CD4-positive, alpha-beta T cell treated with Interferon gamma for 1 hour (primary cell): Measurements from ENCODE around the gene ATP2A2.
"Not testable (repeated sequence)": the region's sequence is repeated elsewhere in the genome, so short reads cannot be mapped to it uniquely, and the experiment has no call there.

Experiments
- DNase-seq: peaks from one replicate; pipeline ENCODE4 v3.0.0-alpha.2; 2020

ATP2A2 gene

DNA sequence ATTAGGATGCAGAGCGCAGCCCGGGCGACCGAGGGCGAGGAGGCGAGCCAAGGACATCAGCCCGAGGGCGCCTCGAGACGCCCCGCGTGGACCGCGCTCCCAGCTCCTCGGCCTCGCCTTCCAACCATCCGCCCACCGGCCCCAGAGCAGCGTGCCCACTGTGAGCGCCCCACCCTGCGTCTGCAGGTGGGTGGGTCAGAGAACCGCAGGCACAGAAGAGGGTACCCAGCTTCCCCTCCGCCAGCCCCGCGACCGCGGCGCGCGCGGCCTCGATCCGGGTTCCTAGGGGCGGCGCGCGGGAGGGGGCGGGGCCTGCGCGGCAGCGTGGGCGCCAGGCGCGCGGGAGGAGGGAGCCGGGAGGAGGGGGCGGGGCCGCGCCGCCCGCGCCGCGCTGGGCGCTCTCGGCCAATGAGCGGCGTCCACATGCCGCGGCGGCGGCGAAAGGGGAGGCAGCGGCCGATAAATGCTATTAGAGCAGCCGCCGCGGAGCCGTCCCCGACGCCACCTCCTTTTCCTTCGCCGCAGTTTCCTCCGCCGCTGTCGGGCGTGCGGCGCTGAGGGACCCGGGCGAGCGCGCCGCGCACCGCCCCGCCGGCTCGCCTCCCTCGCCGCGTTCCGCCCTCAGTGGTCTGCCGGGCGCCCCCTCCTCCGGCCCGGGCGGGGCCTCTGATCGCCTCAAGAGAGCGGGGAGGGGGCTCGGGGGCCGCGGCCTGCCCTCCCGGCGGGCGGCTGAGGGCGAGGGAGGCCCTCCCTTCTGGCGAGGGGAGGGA lies at the start of gene ATP2A2:
Gene ATP2A2 (plus strand): TSS at position 469 of the 770 bp plus-strand sequence. CDS start 543 bp downstream, outside the sequence.
- DNase-seq: peak; percentile 91

DNA sequence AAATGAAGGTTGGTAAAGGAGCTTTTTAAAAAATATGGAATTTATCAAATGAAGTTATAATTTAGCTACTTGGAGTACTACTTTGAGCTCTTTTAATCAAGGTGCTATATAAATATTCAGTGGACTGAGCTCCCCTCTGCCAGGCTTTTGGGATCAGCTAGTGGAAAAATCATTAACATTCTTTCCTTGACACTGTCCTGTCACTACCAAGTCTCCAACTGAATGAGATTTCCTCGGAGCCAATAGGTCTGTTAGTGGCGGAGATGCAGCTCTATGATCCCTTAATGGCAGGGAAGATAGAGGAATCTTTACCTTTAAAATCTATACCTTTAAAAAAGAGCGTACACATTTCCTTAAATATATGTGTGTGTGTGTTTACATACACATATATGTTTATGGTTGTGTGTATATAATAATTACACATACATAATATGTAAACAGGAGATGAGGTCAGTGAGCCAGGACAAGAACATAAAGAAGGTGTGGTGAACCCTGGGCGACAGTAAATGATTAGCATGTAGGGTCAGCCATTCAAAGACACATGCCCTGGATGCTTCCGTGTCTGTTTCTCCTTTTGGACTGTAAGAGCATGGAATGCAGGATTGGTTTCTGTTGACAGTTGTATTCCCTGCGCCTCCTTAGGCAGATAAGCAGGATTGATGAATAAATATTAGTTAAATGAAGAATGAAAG lies 47.7 kb upstream of the ATP2A2 start:
- DNase-seq: no peak

DNA sequence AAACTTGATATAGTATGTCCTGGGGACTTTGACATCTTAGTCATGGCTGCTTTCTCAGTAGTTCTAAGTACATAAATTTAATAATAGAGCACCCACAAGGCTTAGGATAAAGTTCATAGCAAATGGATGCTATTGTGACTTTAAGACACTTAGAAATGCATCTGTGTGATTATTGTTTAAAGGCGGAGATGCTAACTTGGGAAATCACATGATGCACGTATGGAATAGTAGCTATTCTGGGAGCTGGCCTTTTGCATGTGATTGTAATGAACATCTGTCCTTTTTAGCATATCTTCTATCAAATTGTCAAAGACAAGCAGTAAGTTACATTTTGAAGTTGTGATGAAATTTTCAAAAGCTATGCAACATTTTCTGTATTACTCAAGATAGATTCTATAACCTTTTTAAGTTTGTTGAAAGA lies 46.7 kb upstream of the ATP2A2 start:
- no peak for DNase-seq

DNA sequence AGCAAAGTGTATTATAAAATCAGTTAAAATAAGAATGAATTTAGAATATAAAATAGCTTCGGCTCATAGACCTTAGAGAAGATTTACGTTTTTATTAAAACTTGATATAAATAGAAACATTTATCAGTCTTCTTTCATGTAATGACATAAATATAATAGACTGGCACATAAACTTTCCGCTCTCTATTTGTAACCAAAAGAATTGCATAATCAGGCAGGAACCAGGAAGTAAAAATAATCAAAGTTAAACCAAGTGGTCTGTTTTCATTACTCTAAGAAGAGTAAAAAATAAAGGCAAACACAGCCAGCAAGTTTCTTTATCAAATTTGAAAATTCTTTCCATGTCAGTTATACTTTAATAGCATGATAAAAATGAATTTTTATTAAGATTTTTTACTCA lies 46.3 kb upstream of the ATP2A2 start:
- DNase-seq: no peak

DNA sequence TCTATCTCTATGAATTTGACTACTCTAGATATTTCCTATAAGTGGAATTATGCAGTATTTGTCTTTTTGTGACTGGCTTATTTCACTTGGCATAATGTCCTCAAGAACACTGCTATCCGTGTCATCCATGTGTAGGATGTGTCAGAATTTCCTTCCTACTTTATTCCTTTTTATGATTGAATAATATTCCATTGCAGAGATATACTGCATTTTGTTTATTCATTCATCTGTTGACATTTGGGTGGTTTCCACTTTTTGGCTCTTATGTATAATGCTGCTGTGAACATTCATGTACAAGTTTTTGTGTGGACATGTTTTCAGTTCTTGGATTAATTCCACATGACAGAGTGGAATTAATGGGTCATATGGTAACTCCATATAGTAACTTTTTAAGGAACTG lies 45.7 kb upstream of the ATP2A2 start:
- no peak for DNase-seq

DNA sequence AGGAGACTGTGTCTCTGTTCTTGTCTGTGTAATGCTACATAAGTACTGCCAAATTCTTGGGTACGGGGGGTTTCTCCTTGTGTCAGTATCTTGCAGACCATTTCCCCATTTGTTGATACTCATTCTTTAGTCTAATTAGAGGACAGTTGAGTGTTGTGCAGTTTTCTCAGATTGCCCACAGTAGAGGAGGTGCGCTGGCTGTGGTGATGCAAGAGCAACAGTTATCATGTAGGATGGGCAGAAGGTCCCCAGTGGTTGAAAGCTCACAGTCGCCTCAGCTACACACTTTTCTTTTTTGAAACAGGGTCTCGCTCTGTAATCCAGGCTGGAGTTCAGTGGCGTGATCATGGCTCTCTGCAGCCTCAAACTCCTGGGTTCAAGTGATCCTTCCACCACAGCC lies 37.8 kb upstream of the ATP2A2 start:
- no peak for DNase-seq

DNA sequence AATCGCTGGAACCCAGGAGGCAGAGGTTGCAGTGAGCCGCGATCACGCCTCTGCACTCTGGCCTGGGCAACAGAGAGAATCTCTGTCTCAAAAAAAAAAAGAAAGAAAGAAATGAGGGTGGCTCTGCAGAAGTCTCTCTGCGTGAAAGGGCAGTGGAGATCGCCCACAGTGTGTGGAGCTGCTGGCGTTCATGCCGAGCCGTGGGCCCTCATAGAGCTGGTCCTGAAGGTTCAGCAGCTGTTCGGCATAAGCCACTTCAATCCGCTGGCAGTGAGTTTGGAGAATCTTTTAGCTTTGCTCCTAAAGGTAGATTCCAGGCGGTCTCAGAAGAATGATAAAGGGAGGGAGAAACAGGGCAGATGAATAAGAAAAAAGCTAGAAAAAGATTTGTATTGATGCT lies 36.7 kb upstream of the ATP2A2 start:
- DNase-seq: no peak

DNA sequence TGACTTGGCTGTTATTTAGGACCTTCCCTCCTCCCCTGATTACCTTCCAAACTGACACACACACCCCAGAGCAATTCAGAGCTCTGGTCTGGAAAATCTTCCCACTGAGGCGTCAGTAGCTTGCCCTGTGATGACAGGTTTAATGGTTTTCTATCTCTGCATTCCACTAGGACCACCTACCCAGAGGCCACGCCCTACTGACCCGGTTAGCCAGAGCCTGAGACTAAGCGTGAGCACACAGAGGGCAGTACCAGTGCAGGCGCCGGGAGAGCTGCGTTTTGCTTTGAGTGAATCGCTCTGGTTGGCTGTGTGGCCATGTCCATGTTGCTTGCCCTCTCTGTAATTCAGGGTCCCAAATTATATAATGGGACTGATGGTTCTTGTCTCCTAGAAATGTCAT lies 36.2 kb upstream of the ATP2A2 start:
- no peak for DNase-seq

DNA sequence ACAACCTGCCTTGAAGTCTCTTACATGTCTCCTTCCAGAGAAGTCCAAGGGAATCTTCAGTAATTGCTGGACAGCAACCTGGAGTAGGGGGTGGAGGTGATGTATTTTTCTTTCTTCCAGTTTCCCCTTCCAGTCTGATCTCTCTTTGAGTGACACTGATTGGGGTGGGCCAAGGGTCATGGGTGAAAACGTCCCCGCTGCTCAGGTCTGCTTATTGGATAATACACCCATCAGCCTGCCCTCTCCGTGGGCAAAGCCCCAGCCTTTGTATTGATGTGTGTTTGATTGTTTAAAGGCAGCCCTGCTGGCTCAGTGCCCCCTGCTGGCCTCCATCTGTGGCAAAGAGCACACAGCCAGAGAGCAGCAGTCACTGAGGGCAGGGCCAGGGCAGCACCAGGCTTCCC lies 35.7 kb upstream of the ATP2A2 start:
- peak; percentile 43 for DNase-seq

DNA sequence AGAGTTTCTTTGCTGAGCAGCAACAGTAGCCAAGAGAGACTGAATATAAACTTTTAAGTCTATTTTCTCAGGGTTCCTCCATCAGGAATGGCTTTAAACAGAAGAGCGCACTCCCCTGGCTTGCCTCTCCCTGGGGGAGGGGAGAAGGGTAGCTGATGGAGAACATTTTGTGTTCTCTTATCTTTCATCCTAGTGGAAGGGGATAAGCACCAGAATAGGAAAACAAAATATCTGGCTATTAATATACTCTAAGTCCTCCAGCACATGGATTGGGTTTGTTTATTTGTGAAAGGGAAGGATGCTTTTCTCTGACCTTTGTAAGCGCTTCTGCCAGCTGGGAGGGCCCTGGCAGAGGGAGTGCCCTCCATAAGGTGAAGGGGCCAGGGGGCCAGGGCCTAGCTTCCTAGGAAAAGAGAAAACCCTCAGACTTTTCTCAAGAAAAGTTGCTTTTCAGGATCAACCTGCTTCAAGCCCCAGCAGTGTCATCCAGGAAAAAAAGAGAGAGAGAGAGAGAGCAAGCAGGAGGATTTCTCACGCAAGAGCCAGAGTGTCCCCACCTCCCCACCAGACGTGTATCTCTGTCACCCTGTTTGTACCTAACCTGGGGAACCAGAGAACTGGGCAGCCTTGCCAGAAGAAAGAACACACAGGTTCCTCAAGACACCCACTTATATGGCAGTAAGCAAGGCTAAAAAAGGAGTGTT lies 34.3 kb upstream of the ATP2A2 start:
- DNase-seq: no peak

DNA sequence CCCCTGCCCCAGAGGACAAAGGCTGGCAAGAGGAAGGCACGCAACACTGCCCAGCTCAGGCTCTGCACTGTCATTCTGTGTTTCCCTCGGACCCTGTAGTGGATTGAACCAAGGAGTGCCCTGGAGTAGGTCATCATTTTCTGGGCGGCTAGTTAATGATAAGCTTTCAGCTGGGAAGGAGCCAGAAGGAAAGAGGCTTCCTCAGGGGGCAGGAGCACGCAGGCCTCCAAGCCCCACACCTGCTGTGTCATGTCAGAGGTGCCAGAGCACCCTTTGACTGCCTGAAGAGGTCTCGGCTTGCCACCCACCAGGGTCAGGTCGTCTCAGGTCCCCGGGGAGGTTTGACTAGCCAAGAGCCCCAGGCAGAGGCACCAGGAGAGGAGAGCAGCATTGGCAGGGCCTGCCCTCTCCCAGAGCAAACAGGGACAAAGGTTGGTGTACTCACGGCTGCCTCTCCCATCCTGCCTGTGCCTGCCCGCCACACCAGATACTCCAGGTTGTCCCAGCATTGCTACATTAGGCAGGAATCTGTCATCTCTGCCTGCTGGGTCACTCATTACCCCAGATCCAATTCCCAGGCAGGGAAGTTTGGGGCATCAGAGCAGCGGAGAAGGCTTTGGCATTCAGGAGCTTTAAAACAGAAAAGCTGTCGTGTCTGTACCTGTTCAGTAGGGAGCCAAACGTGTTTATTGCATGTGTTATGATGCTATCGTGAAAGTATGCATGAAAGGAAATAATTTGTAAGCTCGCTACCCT lies 33.5 kb upstream of the ATP2A2 start:
- DNase-seq: no peak

DNA sequence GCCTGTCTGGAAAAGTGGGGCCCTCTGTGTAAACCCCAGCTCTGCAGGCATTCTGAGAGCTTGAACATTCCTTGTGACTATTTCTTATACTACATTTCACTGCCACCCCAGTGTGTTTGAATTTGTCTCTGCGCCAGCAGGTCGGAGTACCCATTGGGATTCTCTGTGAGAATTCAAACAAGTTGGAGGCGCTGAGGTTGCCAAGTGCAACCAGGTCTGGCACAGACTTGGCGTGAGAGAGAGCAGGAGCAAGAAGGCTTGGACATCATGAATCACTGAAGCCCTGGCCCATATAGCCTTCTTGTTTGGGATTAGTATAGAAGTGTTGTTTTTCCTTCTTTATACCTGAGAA lies 33.0 kb upstream of the ATP2A2 start:
- no peak for DNase-seq

DNA sequence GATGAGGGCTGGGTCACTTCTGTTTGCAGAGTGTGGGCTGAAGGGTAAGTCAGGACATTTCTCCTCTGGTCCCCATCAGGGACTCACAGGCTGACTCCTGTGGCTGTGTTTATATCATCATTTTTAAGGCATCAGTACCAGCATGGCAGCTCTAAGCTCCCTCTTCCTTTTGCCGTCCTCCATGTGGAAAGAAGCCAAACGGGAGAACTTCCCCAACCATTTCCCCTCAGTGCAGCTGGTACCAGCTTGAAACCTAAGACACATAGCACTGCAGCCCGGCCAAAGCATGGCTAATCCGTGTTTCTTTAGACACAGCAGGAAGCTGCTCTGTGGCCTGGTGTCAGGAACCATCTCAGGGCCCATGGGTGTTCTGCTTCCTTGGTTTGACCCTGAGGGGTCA lies 31.9 kb upstream of the ATP2A2 start:
- no peak for DNase-seq

DNA sequence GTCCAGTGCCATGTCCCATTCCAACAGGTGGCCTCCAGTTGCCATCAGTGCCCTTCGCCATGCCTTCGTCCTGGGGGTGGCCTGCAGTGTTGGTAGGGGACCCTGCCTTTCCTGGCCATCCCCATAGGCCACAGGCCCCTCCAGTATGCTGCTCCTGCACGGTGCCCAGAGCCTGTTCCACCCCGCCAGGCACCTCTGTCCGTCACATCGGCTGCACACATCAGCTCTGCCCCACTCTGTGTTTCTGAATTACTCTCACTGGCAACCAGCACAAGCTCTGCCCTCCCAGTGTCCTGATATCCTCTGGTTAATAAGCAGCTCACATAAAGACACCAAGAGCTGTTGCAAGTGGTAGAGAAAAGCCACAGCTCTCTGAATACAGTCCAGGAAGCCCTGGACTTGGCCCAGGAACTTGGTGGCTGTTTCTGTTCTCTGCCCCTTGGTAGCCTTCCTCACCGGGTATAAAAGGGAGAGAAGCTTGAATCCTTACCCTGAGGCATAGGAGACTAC lies 31.3 kb upstream of the ATP2A2 start:
- no peak for DNase-seq

DNA sequence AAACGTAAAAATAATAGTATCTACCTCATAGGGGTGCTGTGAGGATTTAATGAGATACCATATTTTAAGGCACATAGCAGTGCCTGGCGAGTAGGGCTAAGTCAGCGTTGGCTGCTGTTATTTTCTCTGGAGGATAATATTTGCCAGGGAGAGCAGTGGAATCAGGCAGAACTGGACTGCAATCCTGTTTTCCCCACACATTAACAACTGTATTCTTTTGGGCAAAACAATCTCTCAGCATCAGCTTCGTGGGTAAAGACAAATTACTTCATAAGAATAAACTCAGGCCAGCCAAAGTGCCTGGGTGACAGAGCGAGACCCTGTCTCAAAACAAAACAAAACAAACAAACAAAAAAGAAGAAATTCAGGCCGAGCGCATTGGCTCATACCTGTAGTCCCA lies 29.7 kb upstream of the ATP2A2 start:
- no peak for DNase-seq

DNA sequence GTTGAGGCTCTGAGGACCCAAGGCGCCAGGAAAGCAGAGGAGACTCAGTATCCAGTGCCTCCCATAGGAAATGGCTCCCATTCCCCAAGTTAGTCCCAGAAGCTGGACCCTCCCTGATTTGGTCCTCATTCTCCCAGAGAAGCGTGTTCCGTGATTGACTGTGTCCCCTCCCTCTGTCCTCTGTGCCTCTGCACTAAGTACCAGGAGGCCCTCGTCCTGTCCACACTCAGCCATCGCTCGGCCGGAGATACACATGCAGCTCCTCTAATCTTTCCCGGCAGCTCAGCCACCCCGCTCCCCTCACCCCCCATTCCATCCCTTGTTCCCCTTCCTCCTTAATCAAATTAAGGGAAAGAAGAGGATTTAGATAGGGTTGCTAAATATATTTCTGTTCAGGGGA lies 28.3 kb upstream of the ATP2A2 start:
- DNase-seq: no peak

DNA sequence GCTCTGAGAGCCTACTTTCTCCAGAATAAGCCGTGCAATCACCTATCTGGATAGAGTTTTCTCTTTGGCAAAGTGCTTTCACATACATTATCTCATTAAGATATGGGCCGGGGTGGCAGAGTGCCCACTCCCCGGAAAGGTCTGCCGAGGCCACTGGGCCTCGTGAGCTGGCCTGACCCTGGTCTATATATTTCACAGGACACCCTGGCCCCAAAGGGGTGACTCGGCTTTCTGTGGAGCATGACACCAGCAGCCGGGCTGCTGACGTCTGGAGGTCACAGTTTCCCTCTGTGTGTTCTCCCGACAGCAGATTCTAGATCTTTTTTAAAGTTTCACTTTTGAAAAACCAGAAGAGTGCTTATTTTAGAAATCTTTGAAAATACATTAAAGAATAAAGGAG lies 27.9 kb upstream of the ATP2A2 start:
- peak; percentile 43 for DNase-seq

DNA sequence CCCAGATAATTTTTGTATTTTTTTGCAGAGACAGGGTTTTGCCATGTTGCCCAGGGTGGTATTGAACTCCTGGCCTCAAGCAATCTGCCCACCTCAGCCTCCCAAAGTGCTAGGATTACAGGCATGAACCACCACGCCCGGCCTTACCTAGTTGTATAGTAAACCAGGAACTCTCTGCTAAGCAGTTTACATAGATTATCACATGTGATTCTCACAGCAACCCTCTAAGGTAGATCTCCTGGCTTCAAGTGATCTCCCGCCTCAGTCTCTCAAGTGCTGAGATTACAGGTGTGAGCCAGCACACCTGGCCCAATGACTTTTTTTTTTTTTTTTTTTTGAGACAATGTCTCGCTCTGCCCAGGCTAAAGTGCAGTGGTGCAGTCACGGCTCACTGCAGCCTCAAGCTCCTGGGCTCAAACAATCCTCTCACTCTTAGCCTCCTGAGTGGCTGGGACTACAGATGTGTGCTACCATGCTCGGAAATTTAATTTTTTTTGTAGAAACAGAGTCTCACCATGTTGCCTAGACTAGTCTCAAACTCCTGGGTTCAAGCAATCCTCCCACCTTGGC lies 26.0 kb upstream of the ATP2A2 start:
- no peak for DNase-seq

DNA sequence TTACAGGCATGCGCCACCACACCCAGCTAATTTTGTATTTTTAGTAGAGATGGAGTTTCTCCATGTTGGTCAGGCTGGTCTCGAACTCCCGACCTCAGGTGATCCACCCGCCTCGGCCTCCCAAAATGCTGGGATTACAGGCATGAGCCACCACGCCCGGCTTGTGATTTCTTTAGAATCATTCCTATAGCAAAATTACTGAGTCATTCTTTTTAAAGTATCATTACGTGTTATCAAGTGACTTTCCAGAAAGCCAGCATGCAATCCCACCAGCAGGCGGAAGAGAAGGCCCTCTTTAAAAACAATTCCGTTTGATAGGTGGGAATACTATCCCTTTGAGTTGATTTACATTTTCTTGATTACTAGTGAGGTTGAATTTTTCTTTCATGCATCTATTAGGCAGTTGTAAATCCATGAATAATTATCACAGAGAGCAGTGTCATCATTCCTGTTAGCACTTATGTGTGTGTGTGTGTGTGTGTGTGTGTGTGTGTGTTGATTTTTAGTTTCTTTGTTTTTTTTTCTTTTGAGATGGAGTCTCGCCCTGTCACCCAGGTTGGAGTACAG lies 25.1 kb upstream of the ATP2A2 start:
- not testable (repeated sequence) for DNase-seq

DNA sequence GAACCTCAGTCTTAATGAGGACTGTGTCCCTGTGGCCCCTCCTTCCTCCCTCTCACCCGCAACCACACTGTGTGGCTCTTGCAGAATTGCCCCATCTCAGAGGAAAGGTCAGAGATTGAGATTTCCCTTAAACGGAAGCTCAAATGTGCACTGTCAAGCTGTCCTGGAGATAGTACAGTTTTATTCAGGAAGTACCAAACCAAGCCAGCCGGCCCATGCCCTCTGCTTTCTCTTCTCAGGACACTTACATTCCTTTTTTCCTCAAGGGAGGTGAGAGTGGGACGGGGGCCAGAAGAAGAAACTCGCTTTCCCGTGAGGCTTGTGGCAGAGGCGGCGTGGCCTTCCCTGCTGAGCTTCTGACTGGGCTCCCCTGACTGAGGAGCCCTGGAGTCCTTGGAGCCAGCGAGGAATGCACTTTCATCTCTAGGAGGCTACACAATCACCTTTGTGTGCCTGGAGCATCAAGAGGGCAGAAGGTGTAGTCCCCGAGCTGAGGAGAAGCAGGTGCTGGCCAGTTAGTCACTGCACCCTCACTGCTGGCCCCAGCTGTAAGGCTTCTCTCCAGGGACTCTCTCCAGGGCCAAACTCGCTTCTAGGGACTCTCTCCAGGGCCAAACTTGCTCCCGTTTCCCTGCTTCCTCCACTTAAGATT lies 24.1 kb upstream of the ATP2A2 start:
- peak; percentile 40 for DNase-seq

DNA sequence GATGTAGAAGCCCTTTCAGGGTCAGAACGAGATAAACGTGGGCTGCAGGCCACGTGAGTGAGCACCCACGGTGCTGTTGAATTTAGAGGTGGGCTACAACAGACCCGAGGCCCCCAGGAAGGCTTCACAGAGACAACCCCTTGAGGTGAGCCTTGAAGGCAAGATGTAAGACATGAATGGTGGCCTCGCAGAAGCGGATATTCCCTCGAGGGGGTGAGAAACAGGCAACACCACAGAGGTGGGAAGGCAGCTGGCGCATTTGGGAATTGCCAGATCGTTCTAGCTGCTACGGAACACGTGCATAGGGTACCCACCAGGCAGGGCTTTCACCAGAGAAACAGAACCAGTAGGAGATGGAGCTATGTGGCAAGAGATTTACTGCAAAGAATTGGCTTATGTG lies 22.6 kb upstream of the ATP2A2 start:
- DNase-seq: no peak
